Stimulated activated CD4-positive, alpha-beta T cell treated with anti-CD3 and anti-CD28 coated beads, Interleukin-2, amount 100 ng/mL, for 24 hours (primary cell): ENCODE results near the gene ABCA3.

Experiments
- DNase-seq, 2 donors: peaks; one replicate each; pipeline ENCODE4 v3.0.0-alpha.2; 2020

The ABCA3 gene

GRCh38 chr16:2233046-2233775 is 107.3 kb downstream of the ABCA3 start:
- no peak for DNase-seq

DNA sequence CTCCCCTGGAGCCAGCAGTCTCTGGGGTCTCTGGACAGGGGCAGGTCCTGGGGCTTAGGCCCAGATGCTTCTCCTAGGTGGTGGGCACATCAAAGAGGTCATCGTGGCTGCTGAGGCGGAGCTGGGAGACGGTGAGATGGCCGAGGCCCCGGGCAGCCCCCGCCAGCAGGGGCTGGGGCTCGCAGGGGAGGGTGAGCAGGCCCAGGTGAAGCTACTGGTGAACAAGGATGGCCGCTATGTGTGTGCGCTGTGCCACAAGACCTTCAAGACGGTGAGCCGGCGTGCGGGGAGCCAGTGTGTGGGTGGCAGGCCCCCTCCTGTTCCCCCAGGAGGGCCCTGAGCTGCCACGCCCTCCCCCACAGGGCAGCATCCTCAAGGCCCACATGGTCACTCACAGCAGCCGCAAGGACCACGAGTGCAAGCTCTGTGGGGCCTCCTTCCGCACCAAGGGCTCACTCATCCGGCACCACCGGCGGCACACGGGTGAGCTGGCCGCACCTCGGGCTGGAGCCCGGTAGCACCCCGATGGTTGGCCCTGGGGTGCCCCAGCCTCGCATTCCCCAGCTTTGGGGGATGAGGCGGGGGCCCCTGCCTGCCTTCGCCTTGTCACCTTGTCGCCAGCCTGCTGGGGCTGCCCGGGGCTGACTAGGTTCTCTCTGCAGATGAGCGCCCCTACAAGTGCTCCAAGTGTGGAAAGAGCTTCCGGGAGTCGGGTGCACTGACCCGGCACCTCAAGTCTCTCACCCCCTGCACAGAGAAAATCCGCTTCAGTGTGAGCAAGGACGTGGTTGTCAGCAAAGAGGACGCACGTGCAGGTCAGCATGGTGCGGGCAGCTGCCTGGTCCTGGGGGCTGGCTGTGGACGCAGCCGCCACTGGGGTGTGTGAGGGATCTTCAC is 108.2 kb downstream of the ABCA3 start:
- no peak for DNase-seq

DNA sequence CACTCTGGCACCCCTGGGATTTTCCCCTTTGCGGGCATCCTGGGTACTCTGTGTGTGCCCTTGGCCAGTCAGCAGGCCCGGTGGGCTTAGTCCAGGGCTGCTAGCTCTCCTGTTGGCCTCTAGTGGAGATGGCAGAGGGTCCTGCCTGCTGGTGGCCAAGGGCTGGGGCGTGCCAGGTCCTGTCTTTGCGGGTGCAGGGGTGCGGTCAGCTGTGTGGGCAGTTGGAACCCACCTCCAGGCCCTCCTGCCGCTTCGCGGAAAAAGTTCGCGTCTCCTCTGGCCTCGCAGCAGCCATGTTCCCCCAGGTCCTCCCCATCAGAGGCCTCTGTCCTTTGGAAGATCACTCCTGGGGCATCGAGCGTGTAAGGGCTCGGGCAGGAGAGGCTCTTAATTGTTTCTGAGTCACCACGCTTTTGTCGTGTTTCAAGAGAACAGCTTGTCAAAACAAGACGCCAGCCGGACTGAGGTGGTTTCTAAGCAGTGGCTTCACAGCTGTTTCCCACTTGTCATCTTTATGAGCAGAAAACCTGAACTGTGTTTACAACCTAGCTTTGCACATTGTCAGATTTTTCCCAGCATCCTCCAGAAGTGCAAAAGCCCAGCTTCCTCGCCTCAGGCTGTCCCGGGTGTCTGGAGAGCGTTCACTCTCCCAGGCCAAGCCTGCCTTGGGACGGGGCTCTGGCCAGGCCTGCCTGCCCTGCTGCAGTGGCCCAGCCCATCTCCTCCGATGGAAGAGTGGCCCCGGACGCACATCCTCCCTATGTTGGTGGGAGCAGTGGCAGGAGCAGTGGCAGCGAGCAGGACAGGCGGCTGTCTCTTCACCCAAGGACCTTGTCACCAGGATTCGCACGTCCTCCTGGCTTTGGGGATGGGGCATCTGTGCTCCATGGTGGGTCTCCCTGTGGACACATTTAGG is 109.3 kb downstream of the ABCA3 start:
- DNase-seq = no peak

DNA sequence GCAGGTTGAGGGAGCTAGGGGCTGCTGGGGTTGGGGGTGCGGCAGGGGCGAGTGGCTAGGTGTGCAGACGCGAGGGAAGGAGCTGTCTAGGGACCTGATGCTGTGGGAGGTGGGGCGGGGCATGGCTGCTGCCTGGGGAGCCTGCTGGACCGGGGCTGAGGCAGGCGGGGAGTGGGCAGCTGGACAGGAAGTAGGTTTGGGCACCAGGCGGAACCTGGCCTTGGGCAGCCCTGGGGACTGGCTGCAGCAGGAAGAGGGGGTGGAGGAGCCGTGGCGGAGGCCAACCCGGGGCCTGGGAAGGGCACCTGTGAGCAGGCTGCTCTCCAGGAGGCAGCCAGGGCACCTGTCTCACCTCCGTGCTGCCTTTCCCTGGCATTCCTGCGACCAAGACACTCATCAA is 110.2 kb downstream of the ABCA3 start:
- no peak for DNase-seq

DNA sequence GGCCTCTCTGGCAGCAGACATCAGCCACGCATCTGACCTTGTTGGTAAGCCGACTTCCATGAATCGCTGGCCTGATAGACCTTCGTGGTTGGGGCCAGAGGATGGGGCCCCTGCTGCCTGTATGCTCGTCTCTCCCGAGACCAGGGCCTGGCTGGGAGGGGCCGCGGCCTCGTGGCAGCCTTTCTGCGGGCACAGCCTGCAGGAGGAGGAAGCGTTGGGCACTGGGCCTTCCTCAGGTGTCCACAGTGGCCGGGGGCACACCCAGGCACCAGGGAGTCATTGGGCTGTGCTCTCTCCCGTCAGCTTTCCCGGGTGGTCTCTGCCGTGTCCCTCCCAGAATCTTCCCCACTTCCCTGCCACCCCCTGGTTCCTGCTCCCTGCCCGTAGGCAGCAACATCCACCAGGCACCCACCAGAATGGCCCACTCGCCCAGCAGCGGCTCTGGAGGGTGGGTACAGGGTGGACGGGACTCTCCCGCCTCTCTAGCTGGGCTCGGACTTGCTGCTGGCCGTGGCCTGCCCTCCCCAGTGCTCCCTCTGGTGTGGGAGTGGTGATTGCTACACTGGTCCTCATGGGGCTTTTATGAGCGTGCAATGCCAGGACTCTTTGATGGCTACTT is 110.8 kb downstream of the ABCA3 start:
- DNase-seq = no peak

DNA sequence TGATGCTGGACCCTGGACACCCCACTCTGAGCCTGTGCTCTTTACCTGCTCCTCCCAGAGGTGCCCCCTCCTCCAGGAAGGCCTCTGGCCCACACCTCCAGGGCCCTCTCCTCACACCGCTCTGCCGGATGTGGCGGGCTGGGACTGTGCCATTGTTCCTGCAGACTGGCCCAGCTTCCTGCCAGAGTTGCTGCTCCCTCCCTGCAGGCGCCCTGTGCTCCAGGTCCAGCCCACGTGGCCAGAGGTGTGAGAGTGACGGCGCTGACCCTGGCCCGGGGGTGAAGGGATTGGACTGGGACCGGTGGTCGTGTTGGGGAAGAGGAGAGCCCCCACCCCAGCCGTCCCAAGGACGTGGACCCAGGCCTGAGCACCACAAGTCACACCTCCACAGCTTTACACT is 111.4 kb downstream of the ABCA3 start:
- no peak for DNase-seq

- no peak for DNase-seq
Observed at GRCh38 chr16:2228161-2228824, 112.2 kb downstream of the ABCA3 start.

DNA sequence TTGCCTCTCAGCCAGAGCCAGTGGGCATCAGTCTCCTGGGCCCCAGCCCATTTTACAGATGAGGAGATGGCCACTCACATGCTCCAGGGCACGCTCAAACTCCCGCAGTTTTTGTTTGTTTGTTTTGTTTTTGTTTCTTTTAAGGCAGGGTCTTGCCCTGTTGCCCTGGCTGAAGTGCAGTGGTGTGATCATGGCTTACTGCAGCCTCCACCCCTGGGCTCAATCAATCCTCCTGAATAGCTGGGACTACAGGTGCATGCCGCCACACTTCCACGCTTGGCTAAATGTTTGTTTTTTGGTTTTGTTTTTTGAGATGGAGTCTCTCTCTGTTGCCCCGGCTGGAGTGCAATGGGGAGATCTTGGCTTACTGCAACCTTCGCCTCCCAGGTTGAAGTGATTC is 113.6 kb downstream of the ABCA3 start:
- no peak for DNase-seq

DNA sequence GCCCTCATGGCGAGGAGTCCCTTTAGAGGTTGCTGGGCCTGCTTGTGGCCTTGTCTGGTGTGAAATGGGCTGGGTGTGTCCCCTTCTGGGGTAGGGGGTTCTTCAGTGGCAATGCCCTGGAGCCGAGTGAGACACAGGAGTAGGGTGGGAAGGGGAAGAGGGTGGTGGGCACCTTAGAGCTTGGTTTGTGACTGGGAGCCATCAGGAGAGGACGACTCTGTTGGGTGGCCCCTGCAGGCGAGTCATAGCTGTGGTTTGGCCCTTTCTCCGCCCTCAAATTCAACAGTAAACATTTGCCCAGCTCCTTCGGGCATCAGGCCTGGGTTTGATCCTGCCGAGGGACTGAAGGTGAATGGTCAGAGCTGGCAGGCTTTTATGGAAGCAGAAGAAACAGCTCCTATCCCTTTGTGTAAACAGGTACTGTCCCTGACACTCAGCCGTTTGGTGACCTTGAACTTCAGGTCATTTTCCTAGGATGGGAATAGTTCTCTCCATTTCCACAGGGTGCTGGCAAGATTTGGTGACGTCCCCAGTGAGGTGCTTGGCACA is 114.2 kb downstream of the ABCA3 start:
- DNase-seq = no peak
